GM12801 (cell line): ENCODE measurements around the gene CLCN5.

Source experiments
- CTCF ChIP-seq: IDR thresholded peaks from one replicate; pipeline ENCODE4 v1.5.1; 2011; ENCODE audit warnings: control low read depth; ENCODE audit not compliant: insufficient read length; ENCODE audit errors: extremely low read depth

CLCN5 gene

GRCh38 chrX:49960061-49960460, 37.7 kb downstream of the CLCN5 start:
- TF ChIP-seq CTCF, result no peak

GRCh38 chrX:49970674-49971073, 48.3 kb downstream of the CLCN5 start:
- TF ChIP-seq CTCF, result no peak

- no peak for TF ChIP-seq CTCF
These were observed 50.0 kb downstream of the CLCN5 start for GRCh38 chrX:49972328-49972860.

GRCh38 chrX:49976682-49977197, 54.3 kb downstream of the CLCN5 start:
- TF ChIP-seq CTCF, result no peak

- no peak for TF ChIP-seq CTCF
These were observed 55.1 kb downstream of the CLCN5 start for GRCh38 chrX:49977319-49978090.

GRCh38 chrX:49978176-49978575, 55.8 kb downstream of the CLCN5 start:
- TF ChIP-seq CTCF, result no peak

GRCh38 chrX:49986058-49986457, 63.7 kb downstream of the CLCN5 start:
- TF ChIP-seq CTCF, result no peak
